Keratinocyte (primary cell): ENCODE results near the gene LRRC46. TPM values are rescaled to one million over a fixed set of nuclear protein-coding genes. Genes with fewer than 3 reads are reported as not detected.

Experiments used
- DNase-seq: peaks from one replicate; pipeline ENCODE4 v3.0.0-alpha.2; 2011; ENCODE audit warnings: low read depth, missing footprints, low spot score
- FAIRE-seq: peaks from 2 replicates; lab custom pipeline; 2011; peaks lifted over from hg19 to GRCh38; lab: Jason Lieb, UNC
- H2AFZ ChIP-seq: 2 replicates; pipeline ENCODE4 v1.6.0; 2012; ENCODE audit warnings: low read length, control low read depth, inconsistent platforms; ENCODE audit not compliant: control insufficient read depth
- H3K27ac ChIP-seq: 2 replicates; pipeline ENCODE4 v1.5.1; 2011; ENCODE audit warnings: low read length; ENCODE audit not compliant: control insufficient read depth, insufficient read depth
- H3K27me3 ChIP-seq: 3 replicates; pipeline ENCODE4 v1.6.0; 2011; ENCODE audit warnings: low read length; ENCODE audit not compliant: control insufficient read depth, insufficient read depth; ENCODE audit errors: extremely low read depth
- H3K36me3 ChIP-seq, 2 experiments: 2 replicates in 1 of 2; 3 replicates in 1 of 2; pipeline ENCODE4 v1.5.1; 2011; ENCODE audit warnings: low read length in 2 of 2, mild to moderate bottlenecking in 1 of 2; ENCODE audit not compliant: control insufficient read depth in 2 of 2, insufficient read depth in 2 of 2; ENCODE audit errors: extremely low read depth in 1 of 2
- H3K4me1 ChIP-seq: 3 replicates; pipeline ENCODE4 v1.5.1; 2011; ENCODE audit warnings: low read length; ENCODE audit not compliant: control insufficient read depth, insufficient read depth; ENCODE audit errors: extremely low read depth
- H3K4me2 ChIP-seq: 3 replicates; pipeline ENCODE4 v1.6.0; 2011; ENCODE audit warnings: low read depth, low read length; ENCODE audit not compliant: control insufficient read depth, insufficient read depth; ENCODE audit errors: extremely low read depth
- H3K4me3 ChIP-seq, 3 experiments: fragments of 200-600 bp in 1 of 3; sonication (generic) in 1 of 3; 2 replicates in 2 of 3; 3 replicates in 1 of 3; pipeline ENCODE4 v1.5.1; 2011 to 2016; ENCODE audit warnings: low read length in 3 of 3, mild to moderate bottlenecking in 3 of 3, control low read depth in 2 of 3, inconsistent platforms in 1 of 3, low read depth in 1 of 3, mixed read lengths in 1 of 3, mixed run types in 1 of 3, moderate library complexity in 1 of 3; ENCODE audit not compliant: control insufficient read depth in 2 of 3, insufficient read depth in 2 of 3; ENCODE audit errors: extremely low read depth in 1 of 3
- H3K79me2 ChIP-seq: 2 replicates; pipeline ENCODE4 v1.6.0; 2012; ENCODE audit warnings: low read length; ENCODE audit not compliant: control insufficient read depth, insufficient read depth
- H3K9ac ChIP-seq: 3 replicates; pipeline ENCODE4 v1.6.0; 2011; ENCODE audit warnings: low read length; ENCODE audit not compliant: control insufficient read depth, insufficient read depth; ENCODE audit errors: extremely low read depth
- H3K9me1 ChIP-seq: 3 replicates; pipeline ENCODE4 v1.6.0; 2011; ENCODE audit warnings: low read length; ENCODE audit not compliant: control insufficient read depth, insufficient read depth; ENCODE audit errors: extremely low read depth
- H3K9me3 ChIP-seq: 2 replicates; pipeline ENCODE4 v1.5.1; 2012; ENCODE audit warnings: low read depth, low read length; ENCODE audit not compliant: control insufficient read depth
- H4K20me1 ChIP-seq: 3 replicates; pipeline ENCODE4 v1.6.0; 2011; ENCODE audit warnings: low read length; ENCODE audit not compliant: control insufficient read depth, insufficient read depth; ENCODE audit errors: extremely low read depth
- CTCF ChIP-seq, 3 experiments: IDR thresholded peaks in 1 of 3; conservative IDR thresholded peaks in 1 of 3; optimal IDR thresholded peaks in 1 of 3; 2 replicates in 2 of 3; 3 replicates in 1 of 3; pipeline versions ENCODE3 to v1.5.1; 2011; ENCODE audit warnings: low read length in 3 of 3, mild to moderate bottlenecking in 3 of 3, moderate library complexity in 2 of 3, control low read depth in 1 of 3, inconsistent platforms in 1 of 3; ENCODE audit not compliant: insufficient read depth in 2 of 3; ENCODE audit errors: extremely low read depth in 1 of 3
- EZH2 ChIP-seq: IDR thresholded peaks from one replicate; pipeline ENCODE4 v1.6.1; 2012; ENCODE audit warnings: inconsistent platforms, mild to moderate bottlenecking, low read length, moderate library complexity
- dilution Hi-C: fragments of 300-500 bp; cut with MboI; formaldehyde crosslinking; loops from one replicate; pipeline ENCODE4 v1.7.0; 2020; ENCODE audit warnings: low sequenced_read_pairs; ENCODE audit not compliant: extremely low pct_ligation_motif_present
- polyA plus RNA-seq, 5 experiments: library from polyadenylated mRNA; depleted of rRNA in 3 of 5; stranded (reverse) in 3 of 5; stranded (forward) in 1 of 5; unstranded in 1 of 5; fragments of >200 nt; gene quantifications; 1 replicate in 1 of 5; 2 replicates in 3 of 5; 3 replicates in 1 of 5; pipeline versions ENCODE4 v1.2.1 to v1.2.3, GENCODE V29; 2011 to 2012; ENCODE audit warnings: missing spikeins in 2 of 5, low read depth in 1 of 5, low replicate concordance in 1 of 5

The LRRC46 gene
- polyA plus RNA-seq, 1 donor (not counting 4 experiments of a cell fraction or from before 2014, with no cell fraction given), result 0.43 TPM

GRCh38 chr17:47844814-47845715, 13.6 kb downstream of the LRRC46 start:
- TF ChIP-seq EZH2 (no peak), CTCF (optimal IDR thresholded peaks at IDR 0.05 in 1 of 3, IDR thresholded peaks at IDR 0.05 in 1 of 3, conservative IDR thresholded peaks at IDR 0.05 in 1 of 3; ENCODE audit: extremely low read depth in 1 of 3, insufficient read depth in 2 of 3, low read length in 3 of 3) (peak in 1 of 3 experiments; percentile 44)
- no peak overlapping the region for H3K27ac ChIP-seq
- no peaks in the 10 kb centered on the region for H3K27me3 ChIP-seq
- H3K36me3 ChIP-seq, result peaks cover 0 to 1% of the 10 kb centered on the region in 2 experiments
- FAIRE-seq (no peak), DNase-seq (no peak)
- no peaks in the 10 kb centered on the region for H3K9me3 ChIP-seq
- no peaks in the 10 kb centered on the region for H3K9me1 ChIP-seq
- H2AFZ ChIP-seq, result no peak overlapping the region
- H3K4me3 ChIP-seq, result no peak overlapping the region
- dilution Hi-C loops, result no loop called here
- peaks cover 7% of the 10 kb centered on the region for H3K79me2 ChIP-seq
- H4K20me1 ChIP-seq, result no peaks in the 10 kb centered on the region
- no peak overlapping the region for H3K4me2 ChIP-seq
- no peak overlapping the region for H3K9ac ChIP-seq
- peaks cover 40% of the 10 kb centered on the region for H3K4me1 ChIP-seq

DNA sequence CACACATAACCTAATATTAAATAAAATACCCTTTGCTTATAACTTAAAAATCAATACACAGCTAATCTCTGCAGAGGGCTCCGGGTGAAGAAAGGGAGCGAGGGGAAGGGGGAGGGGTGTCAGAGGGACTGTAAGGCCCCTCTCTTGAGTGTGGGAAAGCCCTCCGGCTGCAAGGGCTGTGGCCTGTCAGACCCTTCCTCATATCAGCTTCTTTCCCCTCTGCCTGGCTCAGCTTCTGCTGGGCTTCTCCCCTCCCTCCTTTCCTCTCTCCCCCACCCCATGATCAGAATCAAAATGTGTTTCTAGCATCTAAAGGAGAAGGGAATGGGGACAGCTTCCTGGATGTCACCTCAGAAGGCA, 14.2 kb downstream of the LRRC46 start:
- Histone ChIP-seq H3K27ac (no peak overlapping the region), H3K4me2 (no peak overlapping the region), H3K27me3 (no peaks in the 10 kb centered on the region), H3K36me3 (peaks cover 0 to 1% of the 10 kb centered on the region in 2 experiments), H2AFZ (no peak overlapping the region), H3K4me3 (no peak overlapping the region), H3K4me1 (peaks cover 40% of the 10 kb centered on the region), H3K9ac (no peak overlapping the region), H3K9me3 (no peaks in the 10 kb centered on the region), H3K9me1 (no peaks in the 10 kb centered on the region), H4K20me1 (no peaks in the 10 kb centered on the region), H3K79me2 (peaks cover 2% of the 10 kb centered on the region)
- FAIRE-seq (no peak), DNase-seq (no peak)
- no peak for TF ChIP-seq CTCF (optimal IDR thresholded peaks at IDR 0.05 in 1 of 3, IDR thresholded peaks at IDR 0.05 in 1 of 3, conservative IDR thresholded peaks at IDR 0.05 in 1 of 3; ENCODE audit: extremely low read depth in 1 of 3, insufficient read depth in 2 of 3, low read length in 3 of 3)
- TF ChIP-seq EZH2, result no peak
- dilution Hi-C loops, result no loop called here
